Measurements from ENCODE around the gene MRPL22.

DNA sequence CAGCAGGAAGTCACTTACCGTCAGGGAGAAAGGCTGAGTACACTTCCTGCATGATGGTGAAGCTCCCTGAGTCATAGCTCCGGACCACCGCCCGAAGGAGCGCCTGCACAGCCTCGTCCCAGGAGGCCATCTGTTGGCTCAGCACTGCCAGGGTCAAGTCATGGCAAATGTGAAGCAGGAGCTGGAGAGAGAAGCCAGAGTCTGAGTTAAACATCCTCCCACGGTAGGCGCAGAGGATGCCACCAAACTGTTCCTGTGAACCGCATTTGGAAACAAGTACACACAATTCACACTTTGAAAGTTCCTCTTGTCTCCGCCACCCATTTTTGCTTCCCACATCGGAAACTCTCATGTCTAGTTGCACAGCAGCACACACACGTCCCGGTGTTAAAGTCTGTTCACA is 48.5 kb upstream of the MRPL22 start:
- TF ChIP-seq RAD21 (IDR thresholded peaks at IDR 0.05; ENCODE audit: low read depth): no peak
- no peak for TF ChIP-seq FOXM1 (IDR thresholded peaks at IDR 0.05; ENCODE audit: borderline replicate concordance, low read depth)
